HG03175 (cell line): ENCODE data around the gene FGF8.

ENCODE experiments used
- ATAC-seq: cut with Tn5 transposase; IDR thresholded peaks from one replicate; pipeline ENCODE4 v1.9.1; 2021; ENCODE audit warnings: mild to moderate bottlenecking, moderate library complexity; ENCODE audit not compliant: unreplicated experiment

FGF8 gene

DNA sequence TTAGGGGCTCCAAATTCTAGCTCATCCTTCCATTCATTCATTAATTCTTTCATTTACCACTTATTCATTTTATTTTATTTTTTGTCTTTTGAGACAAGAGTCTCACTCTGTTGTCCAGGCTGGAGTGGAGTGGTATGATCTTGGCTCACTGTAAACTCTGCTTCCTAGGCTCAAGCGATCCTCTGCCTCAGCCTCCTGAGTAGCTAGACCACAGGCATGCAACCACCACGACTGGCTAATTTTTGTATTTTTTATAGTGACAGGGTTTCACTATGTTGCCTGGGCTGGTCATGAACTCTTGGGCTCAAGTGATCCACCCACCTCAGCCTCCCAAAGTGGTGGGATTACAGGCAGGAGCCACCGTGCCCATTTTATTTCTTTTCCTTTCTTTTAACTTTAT, 31.6 kb downstream of the FGF8 start:
- no peak for ATAC-seq

DNA sequence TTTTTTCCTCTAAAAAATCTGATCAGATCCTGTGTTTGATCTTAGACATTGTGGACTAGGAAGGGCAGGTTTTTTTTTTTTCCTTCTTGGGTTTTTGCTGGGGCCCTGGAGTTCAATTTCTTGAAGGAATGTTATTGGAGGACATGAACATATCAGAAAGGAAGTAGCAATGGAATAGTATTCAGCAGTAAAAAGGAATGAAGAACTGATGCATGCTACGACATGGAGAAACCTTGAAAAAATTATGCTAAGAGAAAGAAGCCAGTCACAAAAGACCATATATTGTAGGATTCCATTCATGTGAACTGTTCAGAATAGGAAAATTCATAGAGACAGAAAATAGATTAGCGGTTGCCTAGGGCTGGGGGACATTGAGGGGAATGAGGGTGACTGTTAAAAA, 34.0 kb downstream of the FGF8 start:
- ATAC-seq = no peak

DNA sequence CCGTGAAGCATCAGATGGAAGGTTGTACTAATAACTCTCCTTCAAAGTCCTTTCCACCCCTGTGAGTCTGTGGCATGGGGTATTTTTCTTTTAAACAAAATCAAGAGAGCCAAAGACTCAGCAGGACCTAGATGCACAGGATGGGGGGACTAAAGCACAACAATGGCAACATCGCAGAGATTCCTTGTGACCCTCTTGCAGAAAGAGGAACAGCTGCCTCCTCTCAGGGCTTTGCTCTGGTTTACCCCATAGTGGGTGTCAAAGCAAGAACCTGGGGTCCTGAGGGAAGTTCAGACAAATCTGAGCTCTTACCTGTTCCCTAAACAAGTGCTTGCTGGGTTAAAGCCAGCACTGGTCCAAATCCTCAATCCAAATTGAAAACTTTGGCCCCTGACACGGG, 39.2 kb downstream of the FGF8 start:
- ATAC-seq = no peak

DNA sequence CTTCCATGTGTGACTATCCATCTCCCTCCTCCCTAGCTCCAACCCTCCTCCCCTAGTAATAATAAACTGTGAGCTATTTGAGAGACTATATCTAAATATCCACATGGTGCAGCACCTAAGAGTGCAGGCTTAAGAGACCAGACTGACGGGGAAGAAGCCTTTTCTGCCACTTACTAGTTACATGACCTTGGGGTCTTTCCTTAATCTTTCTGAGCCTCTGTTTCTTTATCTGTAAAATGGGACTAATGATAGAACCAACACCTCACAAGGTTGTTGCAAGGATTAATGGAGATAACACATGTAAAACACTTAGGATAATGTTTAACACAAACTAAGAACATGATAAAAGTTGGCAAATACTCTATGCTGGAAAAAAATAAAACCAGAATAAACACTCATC, 43.8 kb downstream of the FGF8 start:
- no peak for ATAC-seq

DNA sequence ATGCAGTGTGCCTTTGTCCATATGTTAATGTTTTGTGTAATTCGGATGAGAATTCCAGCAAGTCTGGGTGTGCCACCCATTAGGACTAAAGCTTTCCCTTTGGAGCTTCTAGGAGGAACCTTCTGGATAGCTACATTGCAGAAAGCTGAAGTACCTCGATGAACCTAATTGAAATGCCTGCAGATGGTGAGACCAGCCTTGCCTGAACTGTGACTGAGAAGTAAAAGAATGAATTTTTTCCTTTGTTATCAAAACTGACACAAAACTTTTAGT, 49.9 kb downstream of the FGF8 start:
- ATAC-seq = no peak

DNA sequence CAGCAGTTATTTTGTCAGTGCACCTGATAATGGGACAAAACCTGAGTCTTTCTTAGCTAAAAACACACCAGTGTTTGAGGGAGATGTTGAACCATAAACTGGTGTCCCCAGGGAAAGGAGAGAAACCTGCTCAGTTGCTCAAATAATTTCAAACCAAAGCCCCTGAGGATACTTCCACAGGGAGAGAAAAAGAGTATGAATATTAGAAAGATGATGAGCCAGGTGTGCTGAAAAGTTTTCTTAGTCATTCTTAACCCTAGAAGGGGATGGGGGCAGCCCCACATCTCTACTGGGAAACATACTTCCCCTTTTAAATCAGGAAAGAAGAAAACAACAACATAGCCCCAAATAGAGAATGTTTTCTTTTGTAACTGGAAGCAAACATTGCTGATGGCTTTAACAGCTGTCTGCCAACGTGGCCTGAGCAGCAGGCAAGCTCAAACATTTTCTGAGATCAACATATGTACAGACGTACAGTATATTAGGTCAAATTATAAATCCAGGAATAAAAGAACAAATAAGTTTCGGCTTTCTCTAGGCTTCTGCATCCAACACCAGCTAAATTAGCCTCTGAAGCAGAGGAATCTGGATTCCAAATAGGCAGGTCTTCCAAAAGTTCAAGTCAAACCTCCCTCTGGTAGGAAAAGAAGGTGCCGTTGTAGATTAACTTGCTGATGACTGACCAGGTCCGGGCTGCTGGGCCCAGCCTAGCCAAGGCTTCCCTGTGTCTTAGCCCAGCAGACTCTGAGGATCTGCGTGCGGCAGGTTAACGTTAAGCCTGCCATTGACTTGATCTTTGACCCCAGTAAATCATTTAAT, 50.4 kb downstream of the FGF8 start:
- no peak for ATAC-seq

DNA sequence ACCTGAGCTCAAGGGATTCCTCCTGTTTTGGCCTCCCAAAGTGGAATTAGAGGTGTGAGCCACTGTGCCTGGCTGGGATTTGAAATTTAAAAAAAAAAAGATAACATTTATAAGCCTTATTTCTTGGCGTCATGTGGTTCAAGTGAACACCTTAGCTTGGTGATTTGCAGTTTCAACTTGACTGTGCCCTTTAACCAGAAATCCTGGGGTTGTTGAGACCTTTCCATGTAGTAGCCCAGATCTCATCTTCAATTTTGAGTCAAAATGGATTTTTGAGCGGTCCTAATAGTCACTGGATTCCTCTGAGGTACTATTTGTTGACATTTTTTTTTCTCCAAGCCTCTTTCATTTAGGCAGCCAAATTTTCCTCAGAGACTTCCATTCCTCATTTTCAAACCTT, 51.5 kb downstream of the FGF8 start:
- no peak for ATAC-seq

DNA sequence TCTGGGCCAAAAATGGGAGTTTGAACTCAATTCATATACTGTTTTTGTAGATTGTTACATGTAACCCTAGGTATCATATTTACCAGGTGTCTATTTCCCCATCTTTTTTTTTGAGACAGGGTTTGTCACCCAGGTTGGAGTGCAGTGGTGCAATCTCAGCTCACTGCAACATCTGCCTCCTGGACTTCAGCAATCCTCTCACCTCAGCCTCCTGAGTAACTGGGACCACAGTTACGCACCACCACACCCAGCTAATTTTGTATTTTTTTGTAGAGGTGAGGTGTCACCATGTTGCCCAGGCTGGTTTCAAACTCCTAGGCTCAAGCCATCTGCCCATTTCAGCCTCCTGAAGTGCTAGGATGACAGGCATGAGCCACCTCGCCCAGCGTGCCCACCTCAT, 52.7 kb downstream of the FGF8 start:
- ATAC-seq = no peak

DNA sequence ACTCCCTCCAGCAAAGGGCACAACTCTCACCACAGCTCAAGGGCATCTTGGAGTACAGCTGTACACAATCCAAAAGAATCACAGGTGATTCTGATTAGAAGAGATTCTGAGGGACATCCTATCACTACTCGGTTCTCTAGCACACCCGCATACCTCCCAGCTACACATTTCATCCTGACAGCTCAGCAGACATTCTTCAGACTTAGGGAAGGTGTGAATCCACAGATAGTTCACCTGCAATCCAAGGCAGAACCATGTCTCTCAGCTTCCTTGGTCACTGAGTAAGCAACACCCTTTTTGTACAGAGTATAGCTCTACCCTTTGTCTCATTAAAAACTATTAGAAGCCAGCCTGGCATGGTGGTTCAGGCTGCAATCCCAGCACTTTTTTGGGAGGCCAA, 54.1 kb downstream of the FGF8 start:
- ATAC-seq = no peak

DNA sequence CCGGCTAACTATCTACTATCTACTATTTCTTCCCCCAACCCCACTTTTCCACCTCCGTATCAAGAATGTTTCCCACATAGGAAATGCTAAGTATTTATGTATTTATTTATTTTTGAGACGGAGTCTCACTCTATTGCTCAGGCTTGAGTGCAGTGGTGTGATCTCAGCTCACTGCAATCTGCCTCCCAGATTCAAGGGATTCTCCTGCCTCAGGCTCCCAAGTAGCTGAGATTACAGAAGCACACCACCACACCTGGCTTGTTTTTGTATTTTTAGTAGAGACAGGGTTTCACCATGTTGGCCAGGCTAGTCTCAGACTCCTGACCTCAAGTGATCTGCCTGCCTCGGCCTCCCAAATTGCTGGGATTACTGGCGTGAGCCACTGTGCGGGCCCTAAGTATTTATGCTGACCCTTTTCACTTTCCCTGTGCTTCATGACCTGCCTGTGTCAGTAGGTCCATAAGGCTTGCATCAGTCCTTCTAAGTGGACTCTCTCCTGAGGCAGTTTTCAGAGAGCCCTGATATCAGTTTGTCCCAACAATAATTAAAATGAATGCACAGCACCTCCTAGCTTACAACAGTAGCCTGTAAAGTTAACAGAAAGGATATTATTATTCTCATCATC, 55.2 kb downstream of the FGF8 start:
- no peak for ATAC-seq
